Cardiac muscle cell (in vitro differentiated cells and primary cell): ENCODE measurements around the gene EARS2. TPM values are rescaled to one million over a fixed set of nuclear protein-coding genes. Genes with fewer than 3 reads are reported as not detected.

Source experiments
- DNase-seq, 2 donors: peaks; one replicate each; pipeline versions ENCODE4 v3.0.0 to v3.0.0-alpha.2; 2010 to 2017; ENCODE audit warnings: low read depth in 1 of 2, low spot score in 1 of 2
- H3K27ac ChIP-seq: fragments of 200-600 bp; sonication (generic); 2 replicates; pipeline ENCODE4 v1.5.1; 2016
- H3K27me3 ChIP-seq: fragments of 200-600 bp; sonication (generic); 2 replicates; pipeline ENCODE4 v1.6.0; 2016; ENCODE audit warnings: control low read depth
- H3K36me3 ChIP-seq: fragments of 200-600 bp; sonication (generic); 2 replicates; pipeline ENCODE4 v1.5.1; 2016; ENCODE audit warnings: control low read depth
- H3K4me1 ChIP-seq: fragments of 200-600 bp; sonication (generic); 2 replicates; pipeline ENCODE4 v1.8.1; 2017; ENCODE audit warnings: low read depth, mild to moderate bottlenecking, mixed run types
- H3K4me3 ChIP-seq: fragments of 200-600 bp; sonication (generic); 2 replicates; pipeline ENCODE4 v1.5.1; 2016; ENCODE audit warnings: mild to moderate bottlenecking
- H3K9me3 ChIP-seq: fragments of 200-600 bp; sonication (generic); 2 replicates; pipeline ENCODE4 v1.5.1; 2017; ENCODE audit warnings: low read depth, mild to moderate bottlenecking, control low read depth
- polyA plus RNA-seq: library from polyadenylated mRNA; unstranded; fragments of >200 nt; fragmentation: Nextera tagmentation; extraction: Ambion mirVana; gene quantifications from 2 replicates; pipeline ENCODE4 v1.2.1, GENCODE V29; 2016
- total RNA-seq: library from RNA; depleted of rRNA; stranded (reverse); fragments of >200 nt; gene quantifications from 2 replicates; pipeline ENCODE4 v1.2.3, GENCODE V29; 2016
- TF ChIP-seq, protein P1 (sequence below): IDR thresholded peaks from 2 replicates; pipeline ENCODE4 v1.5.1; 2012; ENCODE audit warnings: low read depth, mild to moderate bottlenecking, low read length

The EARS2 gene
- total and polyA plus RNA-seq, 2 experiments from 2014 or later, result 23.3 to 57.2 TPM

DNA sequence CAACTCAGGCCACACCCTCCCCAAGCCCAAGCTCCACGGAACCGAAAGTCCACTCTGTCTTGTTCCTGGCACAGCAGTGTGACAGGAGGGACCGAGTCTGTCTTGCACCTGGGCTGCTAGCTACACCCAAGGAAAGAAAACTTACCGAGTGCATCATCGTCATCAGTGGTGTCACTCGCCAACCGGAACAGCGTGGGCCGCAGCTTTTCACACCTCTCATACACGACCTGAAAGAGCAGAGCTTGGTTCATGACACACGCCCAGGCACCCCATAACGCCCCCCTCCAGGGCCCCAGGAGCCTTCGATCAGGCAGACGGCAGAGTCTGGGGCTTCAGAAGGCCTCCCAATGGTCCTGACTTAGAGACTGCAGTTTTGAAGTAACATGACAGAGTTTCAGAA, 74.4 kb downstream of the EARS2 start:
- DNase-seq, result no peak
- Histone ChIP-seq H3K27ac (no peak overlapping the region), H3K4me3 (no peak overlapping the region), H3K36me3 (peaks cover 87% of the 10 kb centered on the region), H3K4me1 (no peaks in the 10 kb centered on the region), H3K9me3 (no peaks in the 10 kb centered on the region), H3K27me3 (no peaks in the 10 kb centered on the region)
- TF ChIP-seq, protein P1, sequence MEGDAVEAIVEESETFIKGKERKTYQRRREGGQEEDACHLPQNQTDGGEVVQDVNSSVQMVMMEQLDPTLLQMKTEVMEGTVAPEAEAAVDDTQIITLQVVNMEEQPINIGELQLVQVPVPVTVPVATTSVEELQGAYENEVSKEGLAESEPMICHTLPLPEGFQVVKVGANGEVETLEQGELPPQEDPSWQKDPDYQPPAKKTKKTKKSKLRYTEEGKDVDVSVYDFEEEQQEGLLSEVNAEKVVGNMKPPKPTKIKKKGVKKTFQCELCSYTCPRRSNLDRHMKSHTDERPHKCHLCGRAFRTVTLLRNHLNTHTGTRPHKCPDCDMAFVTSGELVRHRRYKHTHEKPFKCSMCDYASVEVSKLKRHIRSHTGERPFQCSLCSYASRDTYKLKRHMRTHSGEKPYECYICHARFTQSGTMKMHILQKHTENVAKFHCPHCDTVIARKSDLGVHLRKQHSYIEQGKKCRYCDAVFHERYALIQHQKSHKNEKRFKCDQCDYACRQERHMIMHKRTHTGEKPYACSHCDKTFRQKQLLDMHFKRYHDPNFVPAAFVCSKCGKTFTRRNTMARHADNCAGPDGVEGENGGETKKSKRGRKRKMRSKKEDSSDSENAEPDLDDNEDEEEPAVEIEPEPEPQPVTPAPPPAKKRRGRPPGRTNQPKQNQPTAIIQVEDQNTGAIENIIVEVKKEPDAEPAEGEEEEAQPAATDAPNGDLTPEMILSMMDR, result no peak

DNA sequence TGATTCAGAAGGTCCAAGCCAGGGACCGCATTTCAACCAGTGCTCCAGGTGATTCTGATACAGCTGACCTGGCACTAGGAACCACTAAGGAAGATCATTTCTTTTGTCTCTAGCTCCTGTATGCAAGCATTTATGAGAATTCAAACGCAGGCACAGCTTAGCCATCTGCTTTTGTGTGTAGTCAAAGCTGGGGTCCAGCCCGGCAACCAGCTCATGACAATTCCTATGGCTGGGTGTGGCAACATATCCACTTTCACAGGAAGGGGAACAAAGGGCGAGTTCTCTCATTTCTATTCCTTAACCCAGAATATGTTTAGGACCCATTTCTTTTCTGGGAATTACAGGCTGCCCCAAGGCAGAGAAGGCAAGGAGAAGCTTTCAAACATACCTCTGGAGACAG, 76.9 kb downstream of the EARS2 start:
- H3K27me3 ChIP-seq, result no peaks in the 10 kb centered on the region
- H3K36me3 ChIP-seq, result peaks cover 78% of the 10 kb centered on the region
- H3K4me1 ChIP-seq, result no peaks in the 10 kb centered on the region
- H3K9me3 ChIP-seq, result no peaks in the 10 kb centered on the region
- no peak for DNase-seq
- TF ChIP-seq, protein P1, result no peak
- H3K27ac ChIP-seq, result no peak overlapping the region
- no peak overlapping the region for H3K4me3 ChIP-seq

DNA sequence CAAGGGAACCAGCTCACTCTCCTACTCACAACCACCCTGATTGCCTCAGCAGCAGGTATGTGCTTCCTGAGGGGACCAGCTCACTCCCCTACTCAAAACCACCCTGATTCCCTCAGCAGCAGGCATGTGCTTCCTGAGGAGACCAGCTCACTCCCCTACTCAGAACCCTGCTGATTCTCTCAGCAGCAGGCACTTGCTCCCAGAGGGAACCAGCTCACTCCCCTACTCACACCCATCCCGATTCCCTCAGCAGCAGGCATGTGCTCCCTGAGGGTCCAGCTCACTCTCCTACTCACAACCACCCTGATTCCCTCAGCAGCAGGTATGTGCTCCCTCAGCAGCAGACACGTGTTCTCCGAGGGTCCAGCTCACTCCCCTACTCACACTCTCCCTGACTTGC, 78.0 kb downstream of the EARS2 start:
- DNase-seq, result no peak
- Histone ChIP-seq H3K36me3 (peaks cover 77% of the 10 kb centered on the region), H3K9me3 (no peaks in the 10 kb centered on the region), H3K4me1 (no peaks in the 10 kb centered on the region), H3K27ac (no peak overlapping the region), H3K27me3 (no peaks in the 10 kb centered on the region), H3K4me3 (no peak overlapping the region)
- TF ChIP-seq, protein P1, result no peak

DNA sequence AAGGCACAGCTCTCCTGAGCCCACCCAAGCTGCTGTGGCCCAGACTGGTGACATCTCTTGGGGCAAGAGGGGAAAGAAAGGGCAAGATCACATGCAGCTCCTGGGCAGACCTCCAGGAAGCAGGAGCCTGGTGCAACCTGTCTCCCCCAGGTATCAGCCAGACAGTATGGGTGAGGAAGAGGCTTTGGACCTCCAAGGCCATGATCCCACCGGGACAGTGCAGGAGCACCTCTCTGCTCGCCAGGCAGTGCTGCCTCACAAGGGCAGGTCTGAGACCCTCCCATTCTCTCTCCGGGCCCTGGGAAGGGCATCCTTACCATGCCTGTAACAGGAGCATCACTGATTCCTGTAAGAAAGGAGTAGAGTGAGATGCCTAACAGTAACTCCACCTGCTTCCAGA, 78.6 kb downstream of the EARS2 start:
- Histone ChIP-seq H3K4me1 (no peaks in the 10 kb centered on the region), H3K4me3 (no peak overlapping the region), H3K27ac (no peak overlapping the region), H3K27me3 (no peaks in the 10 kb centered on the region), H3K36me3 (peaks cover 82% of the 10 kb centered on the region), H3K9me3 (no peaks in the 10 kb centered on the region)
- no peak for DNase-seq
- TF ChIP-seq, protein P1, result no peak

DNA sequence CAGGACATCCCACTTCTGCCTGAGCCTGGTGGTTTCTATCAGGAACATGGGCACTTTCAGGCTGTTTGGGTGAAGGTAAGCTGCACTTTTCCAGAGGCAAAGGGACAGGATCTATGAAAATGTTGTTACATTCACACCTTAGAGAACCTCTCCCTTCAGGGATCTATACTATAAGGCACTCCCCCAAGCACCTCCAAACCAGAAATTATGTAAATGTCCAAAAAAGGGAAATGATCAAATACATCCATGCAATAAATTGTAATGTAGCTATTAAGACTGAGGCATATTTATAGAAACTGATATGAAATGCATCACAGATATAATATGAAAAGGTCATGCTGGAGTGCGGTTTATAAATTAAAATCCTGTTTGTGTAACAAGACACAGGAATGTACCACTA, 80.9 kb downstream of the EARS2 start:
- peaks cover 71% of the 10 kb centered on the region for H3K36me3 ChIP-seq
- H3K27me3 ChIP-seq, result no peaks in the 10 kb centered on the region
- DNase-seq, result no peak
- H3K9me3 ChIP-seq, result no peaks in the 10 kb centered on the region
- no peaks in the 10 kb centered on the region for H3K4me1 ChIP-seq
- TF ChIP-seq, protein P1, result no peak
- H3K4me3 ChIP-seq, result no peak overlapping the region
- H3K27ac ChIP-seq, result no peak overlapping the region

Other genes with a start within 250 kb of the EARS2 start
- 9.7 and 23.5 TPM in 2 replicates for gene COG7, start 104.2 kb downstream of the EARS2 start, total RNA-seq
- gene COG7, start 104.2 kb downstream of the EARS2 start, polyA plus RNA-seq, result 10.6 and 11.9 TPM in 2 replicates
- gene GGA2, start 46.9 kb downstream of the EARS2 start, total RNA-seq, result 71.7 and 126 TPM in 2 replicates
- 149 and 160 TPM in 2 replicates for gene GGA2, start 46.9 kb downstream of the EARS2 start, polyA plus RNA-seq
- 256 and 277 TPM in 2 replicates for gene UBFD1, start 377 bp upstream of the EARS2 start, total RNA-seq
- gene UBFD1, start 377 bp upstream of the EARS2 start, polyA plus RNA-seq, result 56.5 and 66.9 TPM in 2 replicates
- gene NDUFAB1, start 39.0 kb upstream of the EARS2 start, total RNA-seq, result 108 and 192 TPM in 2 replicates
- gene NDUFAB1, start 39.0 kb upstream of the EARS2 start, polyA plus RNA-seq, result 369 and 431 TPM in 2 replicates
- gene PALB2, start 84.0 kb upstream of the EARS2 start, total RNA-seq, result 8.3 and 9.5 TPM in 2 replicates
- gene PALB2, start 84.0 kb upstream of the EARS2 start, polyA plus RNA-seq, result 10.8 and 13.8 TPM in 2 replicates
- 22.8 and 42.8 TPM in 2 replicates for gene DCTN5, start 84.1 kb upstream of the EARS2 start, total RNA-seq
- gene DCTN5, start 84.1 kb upstream of the EARS2 start, polyA plus RNA-seq, result 39.0 and 39.2 TPM in 2 replicates
- 6.8 and 93.3 TPM in 2 replicates for gene PLK1, start 121.5 kb upstream of the EARS2 start, total RNA-seq
- 13.4 and 134 TPM in 2 replicates for gene PLK1, start 121.5 kb upstream of the EARS2 start, polyA plus RNA-seq
- gene ERN2, start 155.9 kb upstream of the EARS2 start, total RNA-seq, result 0.11 and 0.54 TPM in 2 replicates
- gene ERN2, start 155.9 kb upstream of the EARS2 start, polyA plus RNA-seq, result 0.44 and 0.60 TPM in 2 replicates
- gene CHP2, start 197.7 kb upstream of the EARS2 start, total RNA-seq, result not detected in 2 replicates
- gene CHP2, start 197.7 kb upstream of the EARS2 start, polyA plus RNA-seq, result not detected in 2 replicates